Measurements from ENCODE around the gene SLC17A6. TPM values are rescaled to one million over a fixed set of nuclear protein-coding genes. Genes with fewer than 3 reads are reported as not detected.

SLC17A6 gene
- total RNA-seq, 1 experiment from 2014 or later = 0.24 TPM

GRCh38 chr11:22347857-22348487, 9.8 kb downstream of the SLC17A6 start:
- Mint-ChIP-seq H3K36me3 (no peaks in the 10 kb centered on the region), H3K27ac (no peak overlapping the region), H3K27me3 (ENCODE audit: low read depth) (peaks cover 21% of the 10 kb centered on the region), H3K9me3 (no peaks in the 10 kb centered on the region), H3K4me3 (no peak overlapping the region), H3K4me1 (peaks cover 25% of the 10 kb centered on the region)
- TF ChIP-seq ZNF121 (CRISPR knock-in tag; IDR thresholded peaks at IDR 0.05) = no peak
- TF ChIP-seq JAZF1 (CRISPR knock-in tag; IDR thresholded peaks at IDR 0.05) = no peak
- TF ChIP-seq ELF4 (CRISPR knock-in tag; IDR thresholded peaks at IDR 0.05; ENCODE audit: low read depth) = no peak
- TF ChIP-seq TP53 (CRISPR knock-in tag; IDR thresholded peaks at IDR 0.05) = no peak
- no peak for TF ChIP-seq KAT7 (CRISPR knock-in tag; IDR thresholded peaks at IDR 0.05; ENCODE audit: borderline replicate concordance)
- TF ChIP-seq GABPB1 (CRISPR knock-in tag; IDR thresholded peaks at IDR 0.05) = no peak
- TF ChIP-seq E2F4 (CRISPR knock-in tag; IDR thresholded peaks at IDR 0.05; ENCODE audit: borderline replicate concordance, low read depth) = no peak
- no peak for TF ChIP-seq FOXK1 (CRISPR knock-in tag; IDR thresholded peaks at IDR 0.05)
- no peak for TF ChIP-seq FOXJ3 (CRISPR knock-in tag; IDR thresholded peaks at IDR 0.05; ENCODE audit: borderline replicate concordance)
- TF ChIP-seq GRHL2 (CRISPR knock-in tag; IDR thresholded peaks at IDR 0.05; ENCODE audit: insufficient replicate concordance, severe bottlenecking) = no peak
- TF ChIP-seq EMX1 (CRISPR knock-in tag; IDR thresholded peaks at IDR 0.05) = no peak
- TF ChIP-seq ZNF138 (CRISPR knock-in tag; conservative IDR thresholded peaks at IDR 0.05) = no peak
- ATAC-seq (no peak), DNase-seq (ENCODE audit: low spot score) (no peak)
- CTCF ChIA-PET = no interaction called here
- POLR2A ChIA-PET = no interaction called here

GRCh38 chr11:22349491-22349890, 11.3 kb downstream of the SLC17A6 start:
- ChIA-PET POLR2A (no interaction called here), CTCF (interaction anchor here (0.7 to 1.1 kb wide), 2 partner anchors 17 to 480 kb away, joined by 3 to 4 read pairs; partner anchors contain the start of gene SVIP)
- Mint-ChIP-seq H3K27ac (no peak overlapping the region), H3K4me1 (peaks cover 15% of the 10 kb centered on the region), H3K4me3 (no peak overlapping the region), H3K36me3 (no peaks in the 10 kb centered on the region), H3K9me3 (no peaks in the 10 kb centered on the region), H3K27me3 (ENCODE audit: low read depth) (peaks cover 6% of the 10 kb centered on the region)
- no peak for TF ChIP-seq USF1 (CRISPR knock-in tag; IDR thresholded peaks at IDR 0.05)
- TF ChIP-seq FOXK1 (CRISPR knock-in tag; IDR thresholded peaks at IDR 0.05) = no peak
- TF ChIP-seq FOXJ3 (CRISPR knock-in tag; IDR thresholded peaks at IDR 0.05; ENCODE audit: borderline replicate concordance) = no peak
- no peak for TF ChIP-seq ATF6 (CRISPR knock-in tag; IDR thresholded peaks at IDR 0.05)
- no peak for TF ChIP-seq ZNF138 (CRISPR knock-in tag; conservative IDR thresholded peaks at IDR 0.05)
- no peak for TF ChIP-seq NFYB (CRISPR knock-in tag; conservative IDR thresholded peaks at IDR 0.05; ENCODE audit: low read depth)
- TF ChIP-seq OVOL2 (CRISPR knock-in tag; IDR thresholded peaks at IDR 0.05; ENCODE audit: borderline replicate concordance) = no peak
- no peak for TF ChIP-seq ZNF671 (CRISPR knock-in tag; IDR thresholded peaks at IDR 0.05)
- TF ChIP-seq TP53 (CRISPR knock-in tag; IDR thresholded peaks at IDR 0.05) = no peak
- no peak for TF ChIP-seq ETV6 (CRISPR knock-in tag; IDR thresholded peaks at IDR 0.05)
- TF ChIP-seq NFATC4 (CRISPR knock-in tag; IDR thresholded peaks at IDR 0.05) = no peak
- no peak for TF ChIP-seq FOXP4 (CRISPR knock-in tag; IDR thresholded peaks at IDR 0.05)
- no peak for TF ChIP-seq ZNF281 (CRISPR knock-in tag; IDR thresholded peaks at IDR 0.05)
- TF ChIP-seq RELA (CRISPR knock-in tag; IDR thresholded peaks at IDR 0.05; ENCODE audit: borderline replicate concordance) = no peak
- TF ChIP-seq STAT6 (CRISPR knock-in tag; conservative IDR thresholded peaks at IDR 0.05; ENCODE audit: low read depth) = no peak
- TF ChIP-seq MYBL2 (CRISPR knock-in tag; IDR thresholded peaks at IDR 0.05) = no peak
- TF ChIP-seq GRHL2 (CRISPR knock-in tag; IDR thresholded peaks at IDR 0.05; ENCODE audit: insufficient replicate concordance, severe bottlenecking) = no peak
- ATAC-seq (peak; percentile 56), DNase-seq (ENCODE audit: low spot score) (no peak)
